ENCODE data around the gene FKBP1A.
A peak's percentile ranks its signal among the peaks of the same experiment; 100 is the strongest.

FKBP1A gene

DNA sequence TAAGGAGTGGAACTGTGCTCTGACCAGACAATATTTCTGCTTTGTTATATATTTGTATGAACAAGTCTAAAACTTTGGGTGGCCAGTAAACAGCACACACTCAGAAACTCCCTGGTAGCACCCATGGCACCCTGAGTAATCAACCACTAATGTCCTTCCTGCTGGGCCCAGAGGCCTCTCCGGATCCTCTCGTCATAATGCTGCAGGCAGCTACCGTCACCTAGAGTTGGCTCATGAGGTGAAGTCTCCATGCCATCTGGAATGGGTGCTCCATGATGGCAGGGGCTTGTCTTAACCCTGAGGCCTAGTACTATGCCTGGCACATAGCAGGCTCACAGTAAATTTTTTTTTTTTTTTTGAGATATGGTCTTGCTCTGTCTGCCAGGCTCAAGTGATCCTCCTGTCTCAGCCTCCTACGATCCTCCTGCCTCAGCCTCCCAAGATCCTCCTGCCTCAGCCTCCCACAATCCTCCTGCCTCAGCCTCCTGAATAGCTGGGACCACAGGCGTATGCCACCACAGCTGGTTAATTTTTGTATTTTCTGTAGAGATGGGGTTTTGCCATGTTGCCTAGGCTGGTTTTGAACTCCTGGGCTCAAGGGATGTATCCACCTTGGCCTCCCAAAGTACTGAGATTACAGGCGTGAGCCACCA lies 60.9 kb downstream of the FKBP1A start:
- TF ChIP-seq YY1 (IDR thresholded peaks at IDR 0.05; ENCODE audit: low read depth) (no peak), FOXM1 (IDR thresholded peaks at IDR 0.05; ENCODE audit: borderline replicate concordance, low read depth) (no peak), TEAD4 (IDR thresholded peaks at IDR 0.05) (no peak), EP300 (IDR thresholded peaks at IDR 0.05; ENCODE audit: borderline replicate concordance) (no peak), NFIC (IDR thresholded peaks at IDR 0.05) (no peak), CEBPB (IDR thresholded peaks at IDR 0.05) (no peak), EGR1 (IDR thresholded peaks at IDR 0.05) (no peak), ZBTB7A (IDR thresholded peaks at IDR 0.05; ENCODE audit: low read depth) (no peak), RAD21 (IDR thresholded peaks at IDR 0.05; ENCODE audit: low read depth) (no peak), CREB1 (IDR thresholded peaks at IDR 0.05; ENCODE audit: low read depth) (no peak), TCF12 (IDR thresholded peaks at IDR 0.05; ENCODE audit: low read depth) (no peak), TAF1 (IDR thresholded peaks at IDR 0.05; ENCODE audit: low read depth) (no peak)
- TF ChIP-seq, protein P1, sequence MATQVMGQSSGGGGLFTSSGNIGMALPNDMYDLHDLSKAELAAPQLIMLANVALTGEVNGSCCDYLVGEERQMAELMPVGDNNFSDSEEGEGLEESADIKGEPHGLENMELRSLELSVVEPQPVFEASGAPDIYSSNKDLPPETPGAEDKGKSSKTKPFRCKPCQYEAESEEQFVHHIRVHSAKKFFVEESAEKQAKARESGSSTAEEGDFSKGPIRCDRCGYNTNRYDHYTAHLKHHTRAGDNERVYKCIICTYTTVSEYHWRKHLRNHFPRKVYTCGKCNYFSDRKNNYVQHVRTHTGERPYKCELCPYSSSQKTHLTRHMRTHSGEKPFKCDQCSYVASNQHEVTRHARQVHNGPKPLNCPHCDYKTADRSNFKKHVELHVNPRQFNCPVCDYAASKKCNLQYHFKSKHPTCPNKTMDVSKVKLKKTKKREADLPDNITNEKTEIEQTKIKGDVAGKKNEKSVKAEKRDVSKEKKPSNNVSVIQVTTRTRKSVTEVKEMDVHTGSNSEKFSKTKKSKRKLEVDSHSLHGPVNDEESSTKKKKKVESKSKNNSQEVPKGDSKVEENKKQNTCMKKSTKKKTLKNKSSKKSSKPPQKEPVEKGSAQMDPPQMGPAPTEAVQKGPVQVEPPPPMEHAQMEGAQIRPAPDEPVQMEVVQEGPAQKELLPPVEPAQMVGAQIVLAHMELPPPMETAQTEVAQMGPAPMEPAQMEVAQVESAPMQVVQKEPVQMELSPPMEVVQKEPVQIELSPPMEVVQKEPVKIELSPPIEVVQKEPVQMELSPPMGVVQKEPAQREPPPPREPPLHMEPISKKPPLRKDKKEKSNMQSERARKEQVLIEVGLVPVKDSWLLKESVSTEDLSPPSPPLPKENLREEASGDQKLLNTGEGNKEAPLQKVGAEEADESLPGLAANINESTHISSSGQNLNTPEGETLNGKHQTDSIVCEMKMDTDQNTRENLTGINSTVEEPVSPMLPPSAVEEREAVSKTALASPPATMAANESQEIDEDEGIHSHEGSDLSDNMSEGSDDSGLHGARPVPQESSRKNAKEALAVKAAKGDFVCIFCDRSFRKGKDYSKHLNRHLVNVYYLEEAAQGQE (IDR thresholded peaks at IDR 0.05; ENCODE audit: low read depth): no peak
- TF ChIP-seq, protein P2, sequence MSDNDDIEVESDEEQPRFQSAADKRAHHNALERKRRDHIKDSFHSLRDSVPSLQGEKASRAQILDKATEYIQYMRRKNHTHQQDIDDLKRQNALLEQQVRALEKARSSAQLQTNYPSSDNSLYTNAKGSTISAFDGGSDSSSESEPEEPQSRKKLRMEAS (IDR thresholded peaks at IDR 0.05): no peak

DNA sequence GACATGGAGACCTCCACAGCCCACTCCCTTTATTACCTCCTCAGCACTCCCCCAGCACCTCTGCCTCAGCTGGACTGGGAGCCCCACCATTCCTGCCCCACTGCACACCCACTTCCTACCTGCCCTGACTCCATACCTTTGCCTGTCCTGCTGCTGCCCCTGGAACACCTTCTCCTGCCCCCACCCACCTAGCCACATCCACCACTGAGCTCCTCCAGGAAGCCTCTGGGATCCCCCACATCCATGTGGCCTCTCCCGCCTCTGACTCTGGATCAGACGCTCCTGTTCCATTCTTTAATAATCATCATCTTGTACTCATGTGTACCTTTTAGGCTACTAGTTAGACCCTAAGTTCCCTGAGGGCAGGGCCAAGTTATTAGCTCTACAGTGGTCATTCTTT lies 61.8 kb downstream of the FKBP1A start:
- TF ChIP-seq EP300 (IDR thresholded peaks at IDR 0.05; ENCODE audit: borderline replicate concordance): no peak
- TF ChIP-seq, protein P1 (IDR thresholded peaks at IDR 0.05; ENCODE audit: low read depth): no peak
- no peak for TF ChIP-seq EGR1 (IDR thresholded peaks at IDR 0.05)

DNA sequence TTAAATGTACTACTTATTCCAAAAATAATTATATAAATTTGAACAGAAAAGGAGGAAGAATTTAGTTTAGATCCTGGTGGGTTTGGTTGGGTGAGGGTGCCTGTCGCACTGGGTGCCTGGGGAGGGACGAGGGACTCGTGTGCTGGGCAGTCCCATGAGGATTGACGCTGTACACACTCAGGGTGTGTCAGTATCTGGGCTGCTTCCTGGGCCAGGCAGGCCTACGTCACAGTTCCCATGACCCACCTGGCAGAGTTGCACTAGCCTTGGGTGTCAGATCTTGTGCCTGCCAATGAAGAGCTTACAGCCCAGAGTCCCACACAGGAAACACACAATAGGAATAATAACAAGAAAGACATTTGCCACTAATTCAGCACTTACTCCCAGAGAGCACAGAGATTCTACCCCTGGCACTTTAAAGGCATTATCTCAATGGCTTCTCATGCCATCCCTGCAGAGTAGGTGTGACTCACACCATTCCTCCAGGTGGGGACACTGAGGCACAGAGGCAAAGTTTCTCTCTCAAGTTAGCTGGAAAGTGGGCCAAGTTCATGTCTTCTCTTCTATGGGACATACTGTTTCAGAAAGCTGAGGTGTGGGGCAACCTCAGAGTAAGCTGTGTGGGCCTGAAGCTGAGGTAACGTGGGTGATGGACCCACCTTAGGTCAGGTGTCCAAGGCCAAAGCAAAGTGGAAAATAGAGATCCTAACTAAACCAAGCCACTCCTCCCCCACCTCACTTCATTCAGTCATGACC lies 62.6 kb downstream of the FKBP1A start:
- TF ChIP-seq TEAD4 (IDR thresholded peaks at IDR 0.05) (no peak), ZBTB7A (IDR thresholded peaks at IDR 0.05; ENCODE audit: low read depth) (no peak), NFIC (IDR thresholded peaks at IDR 0.05) (no peak), EP300 (IDR thresholded peaks at IDR 0.05; ENCODE audit: borderline replicate concordance) (no peak), YY1 (IDR thresholded peaks at IDR 0.05; ENCODE audit: low read depth) (no peak), CREB1 (IDR thresholded peaks at IDR 0.05; ENCODE audit: low read depth) (no peak), CEBPB (IDR thresholded peaks at IDR 0.05) (no peak), TAF1 (IDR thresholded peaks at IDR 0.05; ENCODE audit: low read depth) (no peak), RAD21 (IDR thresholded peaks at IDR 0.05; ENCODE audit: low read depth) (no peak), FOXM1 (IDR thresholded peaks at IDR 0.05; ENCODE audit: borderline replicate concordance, low read depth) (no peak), EGR1 (IDR thresholded peaks at IDR 0.05) (no peak), TCF12 (IDR thresholded peaks at IDR 0.05; ENCODE audit: low read depth) (no peak)
- TF ChIP-seq, protein P3, sequence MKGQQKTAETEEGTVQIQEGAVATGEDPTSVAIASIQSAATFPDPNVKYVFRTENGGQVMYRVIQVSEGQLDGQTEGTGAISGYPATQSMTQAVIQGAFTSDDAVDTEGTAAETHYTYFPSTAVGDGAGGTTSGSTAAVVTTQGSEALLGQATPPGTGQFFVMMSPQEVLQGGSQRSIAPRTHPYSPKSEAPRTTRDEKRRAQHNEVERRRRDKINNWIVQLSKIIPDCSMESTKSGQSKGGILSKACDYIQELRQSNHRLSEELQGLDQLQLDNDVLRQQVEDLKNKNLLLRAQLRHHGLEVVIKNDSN (IDR thresholded peaks at IDR 0.05): no peak
- TF ChIP-seq, protein P1 (IDR thresholded peaks at IDR 0.05; ENCODE audit: low read depth): no peak

DNA sequence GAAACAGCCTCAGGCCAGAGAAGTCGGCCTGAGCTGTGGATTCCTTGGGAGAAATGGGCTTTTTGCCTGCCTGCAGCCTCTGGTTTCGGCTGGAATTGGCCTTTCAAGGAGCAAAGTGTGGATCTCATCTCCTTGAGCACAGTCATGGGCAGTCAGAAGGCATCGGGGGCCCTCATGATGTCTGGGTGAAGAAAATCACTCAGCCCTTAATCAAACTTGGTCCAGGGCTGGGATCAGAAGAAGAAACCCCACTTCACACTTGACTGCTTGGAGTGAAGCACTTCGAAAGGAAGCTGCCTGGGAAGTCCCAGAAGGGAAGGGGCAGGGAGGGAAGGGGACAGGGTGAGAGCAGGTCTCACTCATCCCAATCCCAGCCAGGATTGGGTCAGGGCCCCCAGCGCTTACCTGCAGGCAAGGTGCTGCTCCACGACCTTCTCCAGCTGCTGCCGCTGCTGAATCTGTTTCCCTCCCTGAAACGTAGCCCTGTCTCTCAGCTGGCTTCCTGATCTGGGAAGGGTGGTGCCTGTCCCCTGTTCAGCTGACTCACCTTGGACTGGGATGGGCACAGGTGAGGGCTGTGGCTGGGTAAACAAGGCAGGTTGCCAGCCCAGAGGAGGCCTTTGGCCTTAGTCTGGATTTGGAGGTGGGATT lies 64.0 kb downstream of the FKBP1A start, which contains the start of gene SDCBP2:
TSS of gene SDCBP2 (minus strand) at position 460 of the 651 bp plus-strand sequence. CDS start 8,723 bp downstream, outside the sequence.
- TF ChIP-seq TAF1 (IDR thresholded peaks at IDR 0.05; ENCODE audit: low read depth): no peak
- no peak for TF ChIP-seq EP300 (IDR thresholded peaks at IDR 0.05; ENCODE audit: borderline replicate concordance)
- 0 out of 2 replicates have a peak, but pooled peaks have one; percentile 11 for TF ChIP-seq NFIC (IDR thresholded peaks at IDR 0.05)
- TF ChIP-seq CEBPB (IDR thresholded peaks at IDR 0.05): no peak
- TF ChIP-seq YY1 (IDR thresholded peaks at IDR 0.05; ENCODE audit: low read depth): no peak

Data from Ishikawa (cell line).